K562 (cell line): Measurements from ENCODE around the gene GABRR1.

ENCODE experiments used
- EZH2 ChIP-seq: IDR thresholded peaks from 2 replicates; pipeline ENCODE4 v1.6.1; 2012; ENCODE audit warnings: low read depth, mild to moderate bottlenecking, inconsistent platforms, low read length, borderline replicate concordance
- HCFC1 ChIP-seq: IDR thresholded peaks from 2 replicates; pipeline ENCODE4 v1.6.1; 2012; ENCODE audit warnings: low read depth, low read length, improper control_type of control experiment
- ZNF780A ChIP-seq: fragments of 250-450 bp; sonication (Bioruptor Pico); IDR thresholded peaks from 2 replicates; pipeline ENCODE4 v1.5.0; 2021; ENCODE audit warnings: mild to moderate bottlenecking

GRCh38 chr6:89205819-89206218 is 11.3 kb downstream of the GABRR1 start:
- TF ChIP-seq HCFC1 (no peak), EZH2 (no peak), ZNF780A (CRISPR knock-in tag) (no peak)
